Stimulated activated CD4-positive, alpha-beta T cell treated with anti-CD3 and anti-CD28 coated beads, Interleukin-4, amount 100 ng/mL, for 24 hours (primary cell): ENCODE measurements around the gene GTPBP8.
A peak's percentile ranks its signal among the peaks of the same experiment; 100 is the strongest.

Experiments used
- DNase-seq: peaks from one replicate; pipeline ENCODE4 v3.0.0-alpha.2; 2020

GTPBP8 gene

GRCh38 chr3:112990672-112991602 is at the start of gene GTPBP8:
Gene GTPBP8, plus strand, starts transcription at chr3:112990984. Its CDS starts 16 bp downstream, at chr3:112991000.
- peak; percentile 90 for DNase-seq

- DNase-seq, result no peak
Observed at GRCh38 chr3:112948346-112948838, 42.4 kb upstream of the GTPBP8 start.

GRCh38 chr3:112956351-112956750 is 34.4 kb upstream of the GTPBP8 start:
- no peak for DNase-seq

GRCh38 chr3:112958811-112959560 is 31.8 kb upstream of the GTPBP8 start:
- peak; percentile 27 for DNase-seq

GRCh38 chr3:112963683-112964082 is 27.1 kb upstream of the GTPBP8 start:
- DNase-seq, result no peak

GRCh38 chr3:112965656-112966055 is 25.1 kb upstream of the GTPBP8 start:
- no peak for DNase-seq

- no peak for DNase-seq
Observed at GRCh38 chr3:112966633-112967032, 24.2 kb upstream of the GTPBP8 start.

GRCh38 chr3:112967425-112967824 is 23.4 kb upstream of the GTPBP8 start:
- no peak for DNase-seq

GRCh38 chr3:112967828-112968227 is 23.0 kb upstream of the GTPBP8 start:
- no peak for DNase-seq

- no peak for DNase-seq
Observed at GRCh38 chr3:112972158-112972557, 18.6 kb upstream of the GTPBP8 start.

- DNase-seq, result peak; percentile 71
Observed at GRCh38 chr3:112973325-112974177, 17.2 kb upstream of the GTPBP8 start.

- DNase-seq, result no peak
Observed at GRCh38 chr3:112974178-112974517, 16.6 kb upstream of the GTPBP8 start.

- DNase-seq, result no peak
Observed at GRCh38 chr3:112974894-112975293, 15.9 kb upstream of the GTPBP8 start, which contains the start of gene CD200R1. Gene CD200R1, minus strand, starts transcription at chr3:112975103. Its CDS starts 246 bp downstream, at chr3:112974857.

- DNase-seq, result no peak
Observed at GRCh38 chr3:112976001-112976400, 14.8 kb upstream of the GTPBP8 start.

GRCh38 chr3:112976953-112977352 is 13.8 kb upstream of the GTPBP8 start:
- DNase-seq, result no peak

GRCh38 chr3:112979244-112979832 is 11.4 kb upstream of the GTPBP8 start:
- peak; percentile 30 for DNase-seq

- no peak for DNase-seq
Observed at GRCh38 chr3:112980080-112980479, 10.7 kb upstream of the GTPBP8 start.

- no peak for DNase-seq
Observed at GRCh38 chr3:112982710-112983109, 8.1 kb upstream of the GTPBP8 start.

GRCh38 chr3:112984485-112984884 is 6.3 kb upstream of the GTPBP8 start:
- DNase-seq, result peak; percentile 39

- DNase-seq, result no peak
Observed at GRCh38 chr3:112987710-112988334, 3.0 kb upstream of the GTPBP8 start.

GRCh38 chr3:112995800-112996199 is 5.0 kb downstream of the GTPBP8 start:
- DNase-seq, result no peak

- no peak for DNase-seq
Observed at GRCh38 chr3:113000691-113001090, 9.9 kb downstream of the GTPBP8 start.
